ENCODE data around the gene METRNL.

The METRNL gene

GRCh38 chr17:83121921-83122820, 42.8 kb downstream of the METRNL start:
- TF ChIP-seq, protein P1, sequence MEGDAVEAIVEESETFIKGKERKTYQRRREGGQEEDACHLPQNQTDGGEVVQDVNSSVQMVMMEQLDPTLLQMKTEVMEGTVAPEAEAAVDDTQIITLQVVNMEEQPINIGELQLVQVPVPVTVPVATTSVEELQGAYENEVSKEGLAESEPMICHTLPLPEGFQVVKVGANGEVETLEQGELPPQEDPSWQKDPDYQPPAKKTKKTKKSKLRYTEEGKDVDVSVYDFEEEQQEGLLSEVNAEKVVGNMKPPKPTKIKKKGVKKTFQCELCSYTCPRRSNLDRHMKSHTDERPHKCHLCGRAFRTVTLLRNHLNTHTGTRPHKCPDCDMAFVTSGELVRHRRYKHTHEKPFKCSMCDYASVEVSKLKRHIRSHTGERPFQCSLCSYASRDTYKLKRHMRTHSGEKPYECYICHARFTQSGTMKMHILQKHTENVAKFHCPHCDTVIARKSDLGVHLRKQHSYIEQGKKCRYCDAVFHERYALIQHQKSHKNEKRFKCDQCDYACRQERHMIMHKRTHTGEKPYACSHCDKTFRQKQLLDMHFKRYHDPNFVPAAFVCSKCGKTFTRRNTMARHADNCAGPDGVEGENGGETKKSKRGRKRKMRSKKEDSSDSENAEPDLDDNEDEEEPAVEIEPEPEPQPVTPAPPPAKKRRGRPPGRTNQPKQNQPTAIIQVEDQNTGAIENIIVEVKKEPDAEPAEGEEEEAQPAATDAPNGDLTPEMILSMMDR (IDR thresholded peaks at IDR 0.05; ENCODE audit: borderline replicate concordance, insufficient read depth, low read depth, low read length) = no peak
- H3K4me3 ChIP-seq (ENCODE audit: low read depth, low read length) = no peak overlapping the region

GRCh38 chr17:83122834-83123233, 43.4 kb downstream of the METRNL start:
- TF ChIP-seq, protein P1 (IDR thresholded peaks at IDR 0.05; ENCODE audit: borderline replicate concordance, insufficient read depth, low read depth, low read length) = no peak
- no peak overlapping the region for H3K4me3 ChIP-seq (ENCODE audit: low read depth, low read length)

GRCh38 chr17:83123896-83124801, 44.7 kb downstream of the METRNL start:
- TF ChIP-seq, protein P1 (IDR thresholded peaks at IDR 0.05; ENCODE audit: borderline replicate concordance, insufficient read depth, low read depth, low read length) = no peak
- H3K4me3 ChIP-seq (ENCODE audit: low read depth, low read length) = no peak overlapping the region

- TF ChIP-seq, protein P1 (IDR thresholded peaks at IDR 0.05; ENCODE audit: borderline replicate concordance, insufficient read depth, low read depth, low read length) = no peak
- H3K4me3 ChIP-seq (ENCODE audit: low read depth, low read length) = no peak overlapping the region
These were observed 45.6 kb downstream of the METRNL start for GRCh38 chr17:83124871-83125514.

- TF ChIP-seq, protein P1 (IDR thresholded peaks at IDR 0.05; ENCODE audit: borderline replicate concordance, insufficient read depth, low read depth, low read length) = no peak
- H3K4me3 ChIP-seq (ENCODE audit: low read depth, low read length) = no peak overlapping the region
These were observed 46.3 kb downstream of the METRNL start for GRCh38 chr17:83125515-83126274.

DNA sequence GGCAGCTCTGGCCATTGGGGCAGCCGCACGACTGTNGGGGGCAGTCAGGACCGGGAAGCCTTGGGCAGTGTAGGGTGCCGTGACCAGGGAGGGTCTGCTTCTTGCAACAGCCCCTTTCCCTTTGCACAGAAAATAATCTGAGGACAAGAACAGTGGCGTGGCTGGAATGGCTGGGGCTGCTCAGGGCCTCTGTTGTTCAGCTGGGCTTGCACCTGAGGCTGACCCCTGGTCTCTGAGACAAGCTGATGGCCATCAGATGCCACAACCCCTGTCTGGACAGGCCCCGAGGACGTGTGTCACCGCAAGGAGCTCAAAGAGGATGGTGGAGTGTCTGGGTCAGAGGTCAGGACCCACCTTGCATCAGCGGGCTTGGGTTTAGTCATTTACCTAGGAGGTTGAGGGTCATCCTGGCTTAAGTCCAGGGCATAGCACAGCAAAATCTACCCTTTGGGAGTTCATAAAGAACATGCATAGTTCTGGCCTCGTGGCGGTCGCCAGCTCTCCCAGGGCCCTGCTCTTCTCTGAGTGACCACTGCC, 46.9 kb downstream of the METRNL start:
- TF ChIP-seq, protein P1 (IDR thresholded peaks at IDR 0.05; ENCODE audit: borderline replicate concordance, insufficient read depth, low read depth, low read length) = no peak
- H3K4me3 ChIP-seq (ENCODE audit: low read depth, low read length) = no peak overlapping the region
